CD4-positive, alpha-beta T cell (primary cell): ENCODE data around the gene IL24. TPM values are rescaled to one million over a fixed set of nuclear protein-coding genes. Genes with fewer than 3 reads are reported as not detected.

Experiments used
- ATAC-seq: fragments of 200-7000 bp; cut with Tn5 transposase; one replicate; pipeline ENCODE4 v1.10.0; 2022; ENCODE audit warnings: mild to moderate bottlenecking; ENCODE audit not compliant: poor library complexity
- CTCF ChIA-PET: fragments of 350-600 bp; sonication (Branson Sonifier 250); formaldehyde crosslinking; loops from one replicate; lab custom pipeline; 2021; ENCODE audit warnings: antibody characterized with exemption, inconsistent platforms; lab: Charles Lee
- POLR2A ChIA-PET: fragments of 350-600 bp; sonication (Branson Sonifier 250); formaldehyde crosslinking; loops from one replicate; lab custom pipeline; 2021; ENCODE audit warnings: antibody characterized with exemption, inconsistent platforms; lab: Charles Lee
- DNase-seq, 14 experiments: peaks; one replicate each; pipeline ENCODE4 v3.0.0-alpha.2; 2013 to 2020; ENCODE audit warnings: mixed read lengths in 2 of 14
- H3K27ac ChIP-seq, 2 donors: one replicate each; pipeline versions ENCODE4 v1.5.1 to v1.7.0; 2013; ENCODE audit warnings: low read length in 2 of 2, low read depth in 1 of 2, mild to moderate bottlenecking in 1 of 2
- H3K27me3 ChIP-seq, 2 experiments: 1 replicate in 1 of 2; 2 replicates in 1 of 2; pipeline versions ENCODE4 v1.6.1 to v1.7.0; 2013; ENCODE audit warnings: low read length in 2 of 2, control low read depth in 1 of 2, mild to moderate bottlenecking in 1 of 2, moderate library complexity in 1 of 2; ENCODE audit not compliant: insufficient read depth in 2 of 2, control insufficient read depth in 1 of 2
- H3K36me3 ChIP-seq: one replicate; pipeline ENCODE4 v1.6.1; 2013; ENCODE audit warnings: low read length, control low read depth; ENCODE audit not compliant: insufficient read depth
- H3K4me1 ChIP-seq: one replicate; pipeline ENCODE4 v1.6.1; 2013; ENCODE audit warnings: low read length, control low read depth; ENCODE audit not compliant: insufficient read depth
- H3K4me3 ChIP-seq: one replicate; pipeline ENCODE4 v1.5.1; 2013; ENCODE audit warnings: mild to moderate bottlenecking, low read length, moderate library complexity
- H3K9me3 ChIP-seq, 2 experiments: 1 replicate in 1 of 2; 2 replicates in 1 of 2; pipeline versions ENCODE4 v1.6.1 to v1.7.0; 2013; ENCODE audit warnings: low read length in 2 of 2, mild to moderate bottlenecking in 2 of 2, control low read depth in 1 of 2, moderate library complexity in 1 of 2; ENCODE audit not compliant: control insufficient read depth in 1 of 2, insufficient read depth in 1 of 2
- H3K27ac Mint-ChIP-seq: one replicate; pipeline ENCODE4 v1.8.0; 2020; ENCODE audit warnings: mixed read lengths
- H3K27me3 Mint-ChIP-seq: one replicate; pipeline ENCODE4 v1.8.0; 2021; ENCODE audit warnings: mixed read lengths
- H3K36me3 Mint-ChIP-seq: one replicate; pipeline ENCODE4 v1.8.0; 2021; ENCODE audit warnings: low read depth, mixed read lengths
- H3K4me1 Mint-ChIP-seq: one replicate; pipeline ENCODE4 v1.8.0; 2021; ENCODE audit warnings: low read depth, mixed read lengths
- H3K4me3 Mint-ChIP-seq: one replicate; pipeline ENCODE4 v1.8.0; 2020; ENCODE audit warnings: mild to moderate bottlenecking, mixed read lengths
- H3K9me3 Mint-ChIP-seq: one replicate; pipeline ENCODE4 v1.8.0; 2020; ENCODE audit warnings: mixed read lengths
- intact Hi-C, 2 experiments: fragments of 100-400 bp; cut with DNase I in 1 of 2; cut with micrococcal nuclease in 1 of 2; formaldehyde crosslinking; loops; one replicate each; pipeline versions ENCODE4 v1.15.1 to v1.9.0; 2023 to 2025; cut with DNase I, micrococcal nuclease
- total RNA-seq, 174 experiments: library from RNA in 2 of 174; stranded (reverse) in 2 of 174; gene quantifications; one replicate each; pipeline ENCODE4 v1.2.3 and lab custom pipeline; 2021 to 2026
- TF ChIP-seq, protein P1 (sequence below): fragments of 200-600 bp; IDR thresholded peaks from one replicate; pipeline ENCODE4 v1.8.0; 2022; ENCODE audit warnings: antibody characterized with exemption, mild to moderate bottlenecking

Gene IL24
- total RNA-seq, 2 experiments from 2014 or later, result not detected

GRCh38 chr1:206905295-206906164, 8.3 kb downstream of the IL24 start:
- intact Hi-C loops, result no loop called here
- H3K9me3 Mint-ChIP-seq, result no peaks in the 10 kb centered on the region
- H3K36me3 Mint-ChIP-seq, result peaks cover 89% of the 10 kb centered on the region
- H3K4me3 ChIP-seq, result no peak overlapping the region
- H3K27me3 ChIP-seq, result no peaks in the 10 kb centered on the region
- peaks cover 68% of the 10 kb centered on the region for H3K4me1 ChIP-seq
- H3K4me3 Mint-ChIP-seq, result peak overlapping the region; percentile 70
- peaks cover 90% of the 10 kb centered on the region for H3K4me1 Mint-ChIP-seq
- peak overlapping the region; percentile 90 for H3K27ac Mint-ChIP-seq
- H3K27me3 Mint-ChIP-seq, result no peaks in the 10 kb centered on the region
- POLR2A ChIA-PET, result interaction anchor here (0.6 to 13.4 kb wide), 34 partner anchors 9 to 427 kb away, joined by 3 to 384 read pairs (median 4); partner anchors contain the start of genes DYRK3, FCMR and IL24
- DNase-seq, result peak in 5 of 14 experiments; percentile 29 to 56 (median 40)
- H3K9me3 ChIP-seq, result no peaks in the 10 kb centered on the region
- peaks cover 69% of the 10 kb centered on the region for H3K36me3 ChIP-seq
- TF ChIP-seq, protein P1, sequence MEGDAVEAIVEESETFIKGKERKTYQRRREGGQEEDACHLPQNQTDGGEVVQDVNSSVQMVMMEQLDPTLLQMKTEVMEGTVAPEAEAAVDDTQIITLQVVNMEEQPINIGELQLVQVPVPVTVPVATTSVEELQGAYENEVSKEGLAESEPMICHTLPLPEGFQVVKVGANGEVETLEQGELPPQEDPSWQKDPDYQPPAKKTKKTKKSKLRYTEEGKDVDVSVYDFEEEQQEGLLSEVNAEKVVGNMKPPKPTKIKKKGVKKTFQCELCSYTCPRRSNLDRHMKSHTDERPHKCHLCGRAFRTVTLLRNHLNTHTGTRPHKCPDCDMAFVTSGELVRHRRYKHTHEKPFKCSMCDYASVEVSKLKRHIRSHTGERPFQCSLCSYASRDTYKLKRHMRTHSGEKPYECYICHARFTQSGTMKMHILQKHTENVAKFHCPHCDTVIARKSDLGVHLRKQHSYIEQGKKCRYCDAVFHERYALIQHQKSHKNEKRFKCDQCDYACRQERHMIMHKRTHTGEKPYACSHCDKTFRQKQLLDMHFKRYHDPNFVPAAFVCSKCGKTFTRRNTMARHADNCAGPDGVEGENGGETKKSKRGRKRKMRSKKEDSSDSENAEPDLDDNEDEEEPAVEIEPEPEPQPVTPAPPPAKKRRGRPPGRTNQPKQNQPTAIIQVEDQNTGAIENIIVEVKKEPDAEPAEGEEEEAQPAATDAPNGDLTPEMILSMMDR, result no peak
- CTCF ChIA-PET, result interaction anchor here (1.0 to 2.3 kb wide), 6 partner anchors 16 to 171 kb away, joined by 3 to 10 read pairs (median 4); partner anchors contain the start of gene FCMR
- H3K27ac ChIP-seq, result peak overlapping the region; percentile 29 to 42
- ATAC-seq, result peak; percentile 31

- TF ChIP-seq, protein P1, result no peak
- Mint-ChIP-seq H3K4me3 (peak overlapping the region; percentile 52), H3K27me3 (no peaks in the 10 kb centered on the region), H3K36me3 (peaks cover 91% of the 10 kb centered on the region), H3K9me3 (no peaks in the 10 kb centered on the region), H3K27ac (peak overlapping the region; percentile 90), H3K4me1 (peaks cover 92% of the 10 kb centered on the region)
- intact Hi-C loops, result no loop called here
- POLR2A ChIA-PET, result interaction anchor here (1.1 to 13.4 kb wide), 11 partner anchors 10 to 172 kb away, joined by 3 to 384 read pairs (median 8); partner anchors contain the start of gene FCMR
- Histone ChIP-seq H3K27ac (peak overlapping the region; percentile 36 to 48), H3K36me3 (peaks cover 87% of the 10 kb centered on the region), H3K4me1 (peaks cover 77% of the 10 kb centered on the region), H3K27me3 (no peaks in the 10 kb centered on the region), H3K9me3 (no peaks in the 10 kb centered on the region), H3K4me3 (no peak overlapping the region)
- DNase-seq, result no peak
- ATAC-seq, result no peak
- CTCF ChIA-PET, result interaction anchor here (0.7 to 1.5 kb wide), 2 partner anchors 15 to 173 kb away, joined by 3 to 9 read pairs; partner anchors contain the start of gene FCMR
Measured at GRCh38 chr1:206907304-206907991, 10.2 kb downstream of the IL24 start.

DNA sequence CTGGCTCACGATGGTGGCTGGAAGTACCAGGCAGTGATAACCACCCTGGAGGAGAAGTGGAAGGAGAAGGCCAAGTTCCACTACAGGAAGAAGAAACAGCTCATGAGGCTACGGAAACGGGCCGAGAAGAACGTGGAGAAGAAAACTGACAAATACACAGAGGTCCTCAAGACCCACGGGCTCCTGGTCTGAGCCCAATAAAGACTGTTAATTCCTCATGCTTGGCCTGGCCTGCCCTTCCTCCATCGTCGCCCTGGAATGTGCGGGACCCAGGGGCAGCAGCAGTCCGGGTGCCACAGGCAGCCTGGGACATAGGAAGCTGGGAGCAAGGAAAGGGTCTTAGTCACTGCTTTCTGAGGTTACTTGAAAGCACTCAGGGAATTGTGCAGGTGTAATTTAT, 10.8 kb downstream of the IL24 start:
- no peaks in the 10 kb centered on the region for H3K9me3 Mint-ChIP-seq
- peak overlapping the region; percentile 52 for H3K4me3 Mint-ChIP-seq

More for the DNA sequence above, 10.8 kb downstream of the IL24 start:
- ChIA-PET CTCF (interaction anchor here (1.1 to 1.5 kb wide), 3 partner anchors 14 to 173 kb away, joined by 3 to 14 read pairs (median 9); partner anchors contain the start of gene FCMR), POLR2A (interaction anchor here (1.1 to 13.4 kb wide), 12 partner anchors 8 to 173 kb away, joined by 3 to 384 read pairs (median 11); partner anchors contain the start of genes FCMR and IL24)
- TF ChIP-seq, protein P1, result no peak
- no peak for ATAC-seq
- peaks cover 87% of the 10 kb centered on the region for H3K36me3 ChIP-seq
- H3K27me3 Mint-ChIP-seq, result no peaks in the 10 kb centered on the region
- DNase-seq, result no peak
- peaks cover 83% of the 10 kb centered on the region for H3K4me1 ChIP-seq
- peaks cover 92% of the 10 kb centered on the region for H3K4me1 Mint-ChIP-seq
- H3K27ac ChIP-seq, result peak overlapping the region; percentile 25 to 39
- no peak overlapping the region for H3K4me3 ChIP-seq
- intact Hi-C loops, result no loop called here
- peak overlapping the region; percentile 90 for H3K27ac Mint-ChIP-seq
- H3K9me3 ChIP-seq, result no peaks in the 10 kb centered on the region
- no peaks in the 10 kb centered on the region for H3K27me3 ChIP-seq
- peaks cover 91% of the 10 kb centered on the region for H3K36me3 Mint-ChIP-seq
